GM21529 (cell line): ENCODE data around the gene DDIT3.

Source experiments
- ATAC-seq: cut with Tn5 transposase; IDR thresholded peaks from one replicate; pipeline ENCODE4 v1.9.1; 2021; ENCODE audit not compliant: unreplicated experiment

Gene DDIT3

GRCh38 chr12:57470286-57470969 is 49.9 kb downstream of the DDIT3 start:
- no peak for ATAC-seq

- ATAC-seq: no peak
Measured at GRCh38 chr12:57469296-57470164, 50.8 kb downstream of the DDIT3 start.

- no peak for ATAC-seq
Measured at GRCh38 chr12:57467915-57468314, 52.4 kb downstream of the DDIT3 start.

- ATAC-seq: no peak
Measured at GRCh38 chr12:57467212-57467874, 53.0 kb downstream of the DDIT3 start.
